ENCODE results near the gene TMEM273. TPM values are rescaled to one million over a fixed set of nuclear protein-coding genes. Genes with fewer than 3 reads are reported as not detected.

The TMEM273 gene
- total RNA-seq, 1 experiment from 2014 or later = not detected

DNA sequence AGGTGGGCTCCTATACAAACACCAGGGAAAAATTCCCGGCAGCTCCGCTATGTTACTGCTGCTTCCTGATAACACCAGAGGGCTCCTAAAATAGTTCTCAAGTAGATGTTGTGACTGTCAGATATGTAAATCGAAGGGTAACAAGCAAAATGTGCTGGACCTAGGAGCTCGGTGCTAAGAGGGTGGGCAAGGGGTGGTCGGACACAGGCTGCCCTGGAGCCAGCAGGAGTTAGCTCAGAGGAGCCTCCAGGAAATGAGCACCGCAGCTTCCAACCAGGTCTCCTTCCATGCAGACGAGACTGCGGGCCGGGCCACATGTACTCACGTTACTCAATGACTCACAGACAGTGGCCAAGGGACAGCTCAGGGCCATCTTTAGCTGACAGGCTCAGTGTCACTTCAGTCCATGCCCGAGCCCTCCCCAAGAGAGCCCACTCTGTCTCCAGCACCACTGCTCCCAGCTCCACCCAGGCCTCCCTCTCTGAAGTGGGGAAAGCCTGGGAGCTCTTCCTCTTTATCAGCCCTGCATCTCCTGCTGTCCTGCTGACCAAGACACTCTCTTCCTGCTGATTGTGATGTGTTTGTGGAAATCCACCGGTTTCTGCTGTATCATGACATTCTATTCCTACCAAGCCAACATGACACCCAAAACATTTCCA lies 37.2 kb upstream of the TMEM273 start (continued):
- TF ChIP-seq, protein P1, sequence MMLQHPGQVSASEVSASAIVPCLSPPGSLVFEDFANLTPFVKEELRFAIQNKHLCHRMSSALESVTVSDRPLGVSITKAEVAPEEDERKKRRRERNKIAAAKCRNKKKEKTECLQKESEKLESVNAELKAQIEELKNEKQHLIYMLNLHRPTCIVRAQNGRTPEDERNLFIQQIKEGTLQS (IDR thresholded peaks at IDR 0.05) = no peak
- no peak for TF ChIP-seq CTCF (IDR thresholded peaks at IDR 0.05 in 2 of 3, conservative IDR thresholded peaks at IDR 0.05 in 1 of 3; ENCODE audit: borderline replicate concordance in 1 of 3, insufficient read depth in 1 of 3, low read depth in 2 of 3, low read length in 2 of 3)
- TF ChIP-seq FOSL1 (IDR thresholded peaks at IDR 0.05; ENCODE audit: low read depth) = no peak
- TF ChIP-seq CEBPB (IDR thresholded peaks at IDR 0.05; ENCODE audit: low read depth) = no peak
- no peak for TF ChIP-seq POLR2A (IDR thresholded peaks at IDR 0.05; ENCODE audit: borderline replicate concordance, extremely low read depth, insufficient read depth, insufficient read length)
- no peak for TF ChIP-seq EZH2 (IDR thresholded peaks at IDR 0.05)
- TF ChIP-seq EZH2phosphoT487 (IDR thresholded peaks at IDR 0.05; ENCODE audit: borderline replicate concordance) = no peak
- no peak for TF ChIP-seq ZFX (IDR thresholded peaks at IDR 0.05)
- TF ChIP-seq ELF1 (IDR thresholded peaks at IDR 0.05; ENCODE audit: borderline replicate concordance, low read depth) = no peak
- no peak for TF ChIP-seq CBX3 (IDR thresholded peaks at IDR 0.05; ENCODE audit: low read depth)
- no peak for TF ChIP-seq MAX (IDR thresholded peaks at IDR 0.05)

DNA sequence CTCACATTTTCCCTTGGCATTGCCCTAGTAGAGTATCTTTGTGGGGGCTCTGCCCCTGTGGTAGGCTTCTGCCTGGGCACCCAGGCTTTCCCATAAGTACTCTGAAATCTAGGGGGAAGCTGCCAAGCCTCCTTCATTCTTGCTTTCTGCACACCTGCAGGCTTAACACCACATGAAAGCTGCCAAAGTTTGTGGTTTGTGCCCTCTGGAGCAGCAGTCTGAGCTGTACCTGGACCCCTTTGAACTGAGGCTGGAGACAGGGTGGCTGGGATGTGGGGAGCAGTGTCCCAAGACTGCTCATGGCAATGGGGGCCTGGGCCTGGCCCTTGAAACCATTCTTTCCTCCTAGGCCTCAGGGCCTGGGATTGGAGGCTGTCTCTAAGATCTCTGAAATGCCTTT lies 35.0 kb upstream of the TMEM273 start:
- no TSS peak for BruUV-seq (replicated peaks)
- no peak overlapping the region for H3K27ac ChIP-seq (ENCODE audit: low read depth, low read length)
- RAD21 ChIA-PET (ENCODE audit: low non-redundant PET in 1 of 2, low total read pairs in 2 of 2, uncharacterized antibody in 2 of 2, unreplicated experiment in 2 of 2) = no interaction called here
- H3K9ac ChIP-seq (ENCODE audit: low read length) = no peak overlapping the region
- no peak overlapping the region for H3K4me2 ChIP-seq (ENCODE audit: low read length)
- intact Hi-C loops (cut with micrococcal nuclease) = no loop called here
- H3K79me2 ChIP-seq (ENCODE audit: insufficient read depth, low read length) = no peaks in the 10 kb centered on the region
- no peak overlapping the region for H3K4me3 ChIP-seq (replicated peaks in 1 of 2; ENCODE audit: low read depth in 1 of 2, low read length in 2 of 2)
- no peaks in the 10 kb centered on the region for H4K20me1 ChIP-seq (ENCODE audit: insufficient read depth)
- peaks cover 36% of the 10 kb centered on the region for H3K27me3 ChIP-seq (ENCODE audit: insufficient read depth, low read length)
- no peaks in the 10 kb centered on the region for H3K4me1 ChIP-seq (ENCODE audit: control insufficient read depth in 1 of 2, insufficient read depth in 2 of 2, low read length in 2 of 2)
- no peak for ATAC-seq
- no peaks in the 10 kb centered on the region for H3K9me3 ChIP-seq (ENCODE audit: control insufficient read depth in 1 of 2, insufficient read depth in 1 of 2, low read depth in 1 of 2, low read length in 2 of 2)
- POLR2A ChIA-PET = no interaction called here
- H2AFZ ChIP-seq (ENCODE audit: low read depth, low read length, poor library complexity, severe bottlenecking) = no peak overlapping the region
- DNase-seq (ENCODE audit: low read depth, low spot score) = no peak
- H3K9me2 ChIP-seq (ENCODE audit: insufficient read depth) = no peaks in the 10 kb centered on the region
- CTCF ChIA-PET = no interaction called here
- H3K36me3 ChIP-seq (ENCODE audit: control insufficient read depth in 1 of 2, insufficient read depth in 2 of 2, low read length in 2 of 2) = no peaks in the 10 kb centered on the region
- TF ChIP-seq SP1 (IDR thresholded peaks at IDR 0.05; ENCODE audit: low read depth) = no peak
- TF ChIP-seq, protein P2, sequence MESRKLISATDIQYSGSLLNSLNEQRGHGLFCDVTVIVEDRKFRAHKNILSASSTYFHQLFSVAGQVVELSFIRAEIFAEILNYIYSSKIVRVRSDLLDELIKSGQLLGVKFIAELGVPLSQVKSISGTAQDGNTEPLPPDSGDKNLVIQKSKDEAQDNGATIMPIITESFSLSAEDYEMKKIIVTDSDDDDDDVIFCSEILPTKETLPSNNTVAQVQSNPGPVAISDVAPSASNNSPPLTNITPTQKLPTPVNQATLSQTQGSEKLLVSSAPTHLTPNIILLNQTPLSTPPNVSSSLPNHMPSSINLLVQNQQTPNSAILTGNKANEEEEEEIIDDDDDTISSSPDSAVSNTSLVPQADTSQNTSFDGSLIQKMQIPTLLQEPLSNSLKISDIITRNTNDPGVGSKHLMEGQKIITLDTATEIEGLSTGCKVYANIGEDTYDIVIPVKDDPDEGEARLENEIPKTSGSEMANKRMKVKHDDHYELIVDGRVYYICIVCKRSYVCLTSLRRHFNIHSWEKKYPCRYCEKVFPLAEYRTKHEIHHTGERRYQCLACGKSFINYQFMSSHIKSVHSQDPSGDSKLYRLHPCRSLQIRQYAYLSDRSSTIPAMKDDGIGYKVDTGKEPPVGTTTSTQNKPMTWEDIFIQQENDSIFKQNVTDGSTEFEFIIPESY (IDR thresholded peaks at IDR 0.05; ENCODE audit: extremely low read depth, insufficient replicate concordance, low read length) = no peak
- TF ChIP-seq TCF7L2 (IDR thresholded peaks at IDR 0.05; ENCODE audit: borderline replicate concordance, extremely low read depth, insufficient read depth, insufficient read length) = no peak
- TF ChIP-seq CEBPB (IDR thresholded peaks at IDR 0.05; ENCODE audit: low read depth) = no peak
- no peak for TF ChIP-seq EZH2phosphoT487 (IDR thresholded peaks at IDR 0.05; ENCODE audit: borderline replicate concordance)
- no peak for TF ChIP-seq ZNF274 (IDR thresholded peaks at IDR 0.05; ENCODE audit: low read depth, low read length)
- TF ChIP-seq, protein P3, sequence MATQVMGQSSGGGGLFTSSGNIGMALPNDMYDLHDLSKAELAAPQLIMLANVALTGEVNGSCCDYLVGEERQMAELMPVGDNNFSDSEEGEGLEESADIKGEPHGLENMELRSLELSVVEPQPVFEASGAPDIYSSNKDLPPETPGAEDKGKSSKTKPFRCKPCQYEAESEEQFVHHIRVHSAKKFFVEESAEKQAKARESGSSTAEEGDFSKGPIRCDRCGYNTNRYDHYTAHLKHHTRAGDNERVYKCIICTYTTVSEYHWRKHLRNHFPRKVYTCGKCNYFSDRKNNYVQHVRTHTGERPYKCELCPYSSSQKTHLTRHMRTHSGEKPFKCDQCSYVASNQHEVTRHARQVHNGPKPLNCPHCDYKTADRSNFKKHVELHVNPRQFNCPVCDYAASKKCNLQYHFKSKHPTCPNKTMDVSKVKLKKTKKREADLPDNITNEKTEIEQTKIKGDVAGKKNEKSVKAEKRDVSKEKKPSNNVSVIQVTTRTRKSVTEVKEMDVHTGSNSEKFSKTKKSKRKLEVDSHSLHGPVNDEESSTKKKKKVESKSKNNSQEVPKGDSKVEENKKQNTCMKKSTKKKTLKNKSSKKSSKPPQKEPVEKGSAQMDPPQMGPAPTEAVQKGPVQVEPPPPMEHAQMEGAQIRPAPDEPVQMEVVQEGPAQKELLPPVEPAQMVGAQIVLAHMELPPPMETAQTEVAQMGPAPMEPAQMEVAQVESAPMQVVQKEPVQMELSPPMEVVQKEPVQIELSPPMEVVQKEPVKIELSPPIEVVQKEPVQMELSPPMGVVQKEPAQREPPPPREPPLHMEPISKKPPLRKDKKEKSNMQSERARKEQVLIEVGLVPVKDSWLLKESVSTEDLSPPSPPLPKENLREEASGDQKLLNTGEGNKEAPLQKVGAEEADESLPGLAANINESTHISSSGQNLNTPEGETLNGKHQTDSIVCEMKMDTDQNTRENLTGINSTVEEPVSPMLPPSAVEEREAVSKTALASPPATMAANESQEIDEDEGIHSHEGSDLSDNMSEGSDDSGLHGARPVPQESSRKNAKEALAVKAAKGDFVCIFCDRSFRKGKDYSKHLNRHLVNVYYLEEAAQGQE (IDR thresholded peaks at IDR 0.05; ENCODE audit: low read depth) = no peak
- TF ChIP-seq CBX3 (IDR thresholded peaks at IDR 0.05; ENCODE audit: low read depth) = no peak
- TF ChIP-seq RAD21 (IDR thresholded peaks at IDR 0.05; ENCODE audit: low read depth) = no peak
- no peak for TF ChIP-seq FOSL1 (IDR thresholded peaks at IDR 0.05; ENCODE audit: low read depth)
- TF ChIP-seq ZFX (IDR thresholded peaks at IDR 0.05) = no peak
